Measurements from ENCODE around the gene HTT. TPM values are rescaled to one million over a fixed set of nuclear protein-coding genes. Genes with fewer than 3 reads are reported as not detected.
"Not testable (repeated sequence)": the region's sequence is repeated elsewhere in the genome, so short reads cannot be mapped to it uniquely, and the experiment has no call there.

The HTT gene
- total and polyA plus RNA-seq, 2 donors: 12.8 to 17.9 TPM

DNA sequence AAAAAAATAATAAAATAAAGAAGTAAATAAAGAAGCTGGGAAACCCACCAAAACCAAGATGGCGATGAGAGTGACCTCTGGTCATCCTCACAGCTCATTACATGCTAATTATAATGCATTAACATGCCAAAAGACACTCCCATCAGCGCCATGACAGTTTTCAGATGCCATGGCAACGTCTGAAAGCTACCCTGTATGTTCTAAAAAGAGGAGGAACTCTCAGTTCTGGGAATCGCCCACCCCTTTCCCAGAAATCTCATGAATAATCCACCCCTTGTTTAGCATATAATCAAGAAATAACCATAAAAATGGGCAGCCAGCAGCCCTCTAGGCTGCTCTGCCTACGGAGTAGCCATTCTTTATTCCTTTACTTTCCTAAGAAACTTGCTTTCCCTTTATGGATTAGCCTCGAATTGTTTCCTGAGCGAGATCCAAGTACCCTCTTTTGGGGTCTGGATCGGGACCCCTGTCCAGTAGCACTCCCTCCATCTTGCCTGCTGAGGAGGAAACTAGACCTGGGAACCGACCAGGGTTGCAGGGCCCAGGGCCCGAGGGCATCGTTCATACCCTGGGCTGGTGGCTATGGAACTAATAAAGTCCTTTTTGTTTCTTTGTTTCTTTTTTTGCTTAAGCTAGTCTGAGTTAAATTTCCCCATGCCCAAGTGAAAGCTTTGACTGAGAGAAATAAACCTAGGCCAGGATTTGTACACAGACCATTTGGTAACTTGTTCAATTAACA, 31.0 kb upstream of the HTT start:
- H3K9me3 ChIP-seq (ENCODE audit: control insufficient read depth in 2 of 2, insufficient read depth in 1 of 2, low read length in 1 of 2): peaks cover 0 to 4% of the 10 kb centered on the region in 2 donors
- peaks cover 0 to 38% of the 10 kb centered on the region in 2 donors for H3K27me3 ChIP-seq (ENCODE audit: control insufficient read depth in 2 of 2, insufficient read depth in 1 of 2, low read length in 1 of 2)
- 96% methylated on average over 11 of the region's 11 CpGs for WGBS
- H3K27ac ChIP-seq (ENCODE audit: low read depth in 1 of 2, low read length in 1 of 2): no peak overlapping the region
- no peak for DNase-seq (ENCODE audit: low read depth in 6 of 9, low spot score in 9 of 9)
- H3K4me1 ChIP-seq (ENCODE audit: control insufficient read depth in 2 of 2, insufficient read depth in 2 of 2, low read length in 2 of 2): peaks cover 4 to 8% of the 10 kb centered on the region in 2 donors
- no peaks in the 10 kb centered on the region for H3K36me3 ChIP-seq (ENCODE audit: control insufficient read depth in 2 of 2, insufficient read depth in 2 of 2, low read length in 1 of 2)
- no peak overlapping the region for H3K4me3 ChIP-seq (ENCODE audit: low read length in 2 of 2)

DNA sequence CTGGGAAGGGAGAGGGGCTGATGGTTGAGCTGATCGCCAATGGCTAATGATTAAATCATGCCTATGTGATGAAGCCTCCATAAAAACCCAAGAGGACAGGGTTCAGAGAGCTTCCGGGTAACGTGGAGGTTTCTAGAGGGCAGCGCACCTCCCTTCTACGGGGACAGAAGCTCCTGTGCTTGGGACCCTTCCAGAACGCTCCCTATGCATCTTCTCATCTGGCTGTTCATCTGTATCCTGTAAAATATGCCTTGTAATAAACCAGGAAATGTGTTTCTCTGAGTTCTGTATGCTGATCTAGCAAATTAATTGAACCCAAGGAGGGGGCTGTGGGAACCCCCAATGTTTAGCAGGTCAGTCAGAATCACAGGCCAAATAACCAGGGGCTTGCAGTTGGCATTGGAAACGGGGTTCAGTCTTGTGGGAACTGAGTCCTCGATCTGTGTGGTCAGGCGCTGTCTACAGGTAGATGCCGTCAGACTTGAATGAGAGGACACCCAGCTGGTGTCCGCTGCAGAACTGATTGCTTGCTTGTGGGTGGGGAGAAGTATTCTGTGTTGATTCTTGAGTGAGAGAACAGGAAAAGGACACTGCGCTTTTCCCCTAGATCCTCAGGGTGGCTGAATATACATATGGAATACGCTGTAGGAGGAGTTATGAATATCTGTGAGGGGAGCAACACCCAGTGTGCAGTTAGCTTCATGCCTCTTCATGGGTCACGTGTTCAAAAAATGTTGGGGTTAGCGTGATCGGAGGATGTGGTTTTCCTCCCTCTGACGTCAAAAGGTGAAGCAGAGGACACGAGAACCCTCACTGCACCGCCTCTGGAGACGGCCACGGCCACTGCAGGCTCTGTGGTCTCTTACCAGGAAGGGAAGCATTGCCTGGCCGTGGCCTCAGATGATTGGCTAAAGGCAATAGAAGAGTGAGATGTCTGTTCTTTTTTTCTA, 29.3 kb upstream of the HTT start:
- WGBS: 60% methylated on average over 22 of the region's 22 CpGs
- peak in 2 of 9 donors; percentile 32 to 56 for DNase-seq (ENCODE audit: low read depth in 6 of 9, low spot score in 9 of 9)

DNA sequence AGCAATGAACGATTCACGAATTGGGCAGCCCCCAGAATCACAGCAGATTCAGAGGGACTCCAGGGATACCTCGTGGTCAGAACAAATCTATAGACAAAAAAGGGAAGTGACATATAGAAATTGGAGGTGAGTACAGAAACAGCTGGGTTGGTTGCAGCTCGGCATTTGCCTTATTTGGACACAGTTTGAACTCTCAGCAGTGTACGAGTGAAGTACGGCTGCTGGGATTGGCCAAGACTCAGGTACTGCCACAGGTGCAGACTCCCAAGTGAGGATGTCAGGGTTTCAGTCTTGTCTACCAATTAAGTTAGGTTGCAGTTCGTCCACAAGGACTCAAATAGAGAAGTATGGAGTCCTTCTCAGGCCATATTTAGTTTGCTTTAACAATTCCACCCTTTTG, 28.3 kb upstream of the HTT start:
- Histone ChIP-seq H3K36me3 (ENCODE audit: control insufficient read depth in 2 of 2, insufficient read depth in 2 of 2, low read length in 1 of 2) (no peaks in the 10 kb centered on the region), H3K27ac (ENCODE audit: low read depth in 1 of 2, low read length in 1 of 2) (no peak overlapping the region), H3K9me3 (ENCODE audit: control insufficient read depth in 2 of 2, insufficient read depth in 1 of 2, low read length in 1 of 2) (peaks cover 0 to 4% of the 10 kb centered on the region in 2 donors), H3K27me3 (ENCODE audit: control insufficient read depth in 2 of 2, insufficient read depth in 1 of 2, low read length in 1 of 2) (peaks cover 0 to 25% of the 10 kb centered on the region in 2 donors), H3K4me1 (ENCODE audit: control insufficient read depth in 2 of 2, insufficient read depth in 2 of 2, low read length in 2 of 2) (peaks cover 4 to 6% of the 10 kb centered on the region in 2 donors), H3K4me3 (ENCODE audit: low read length in 2 of 2) (no peak overlapping the region)
- 80% methylated on average over 7 of the region's 7 CpGs for WGBS
- no peak for DNase-seq (ENCODE audit: low read depth in 6 of 9, low spot score in 9 of 9)

More for the DNA sequence above, 29.3 kb upstream of the HTT start:
- no peak overlapping the region for H3K27ac ChIP-seq (ENCODE audit: low read depth in 1 of 2, low read length in 1 of 2)
- H3K27me3 ChIP-seq (ENCODE audit: control insufficient read depth in 2 of 2, insufficient read depth in 1 of 2, low read length in 1 of 2): peaks cover 0 to 33% of the 10 kb centered on the region in 2 donors
- H3K4me1 ChIP-seq (ENCODE audit: control insufficient read depth in 2 of 2, insufficient read depth in 2 of 2, low read length in 2 of 2): peaks cover 4 to 8% of the 10 kb centered on the region in 2 donors
- no peaks in the 10 kb centered on the region for H3K36me3 ChIP-seq (ENCODE audit: control insufficient read depth in 2 of 2, insufficient read depth in 2 of 2, low read length in 1 of 2)
- H3K4me3 ChIP-seq (ENCODE audit: low read length in 2 of 2): no peak overlapping the region
- peaks cover 0 to 4% of the 10 kb centered on the region in 2 donors for H3K9me3 ChIP-seq (ENCODE audit: control insufficient read depth in 2 of 2, insufficient read depth in 1 of 2, low read length in 1 of 2)

DNA sequence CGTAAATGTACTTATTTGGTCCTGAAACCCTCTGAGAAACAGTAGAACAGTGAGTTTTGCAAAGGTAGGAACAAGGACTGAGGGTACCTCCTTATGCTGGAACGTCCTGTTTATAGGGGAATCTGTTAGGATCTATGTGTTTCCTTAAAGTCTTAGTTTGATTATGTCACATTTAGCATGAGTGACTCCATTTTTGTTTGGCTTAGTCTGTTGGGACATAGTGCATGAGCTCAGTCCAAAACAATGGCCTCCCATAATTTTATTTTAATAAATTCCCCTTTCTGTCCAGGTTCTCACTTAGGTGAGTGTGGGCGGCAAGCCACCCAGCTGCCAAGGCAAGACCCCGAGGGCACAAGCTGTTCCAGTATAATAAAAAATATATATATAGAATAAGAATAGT, 27.9 kb upstream of the HTT start:
- H3K4me3 ChIP-seq (ENCODE audit: low read length in 2 of 2): no peak overlapping the region
- WGBS: 94% methylated on average over 4 of the region's 4 CpGs
- DNase-seq (ENCODE audit: low read depth in 6 of 9, low spot score in 9 of 9): no peak
- H3K9me3 ChIP-seq (ENCODE audit: control insufficient read depth in 2 of 2, insufficient read depth in 1 of 2, low read length in 1 of 2): peaks cover 0 to 4% of the 10 kb centered on the region in 2 donors
- no peak overlapping the region for H3K27ac ChIP-seq (ENCODE audit: low read depth in 1 of 2, low read length in 1 of 2)
- H3K27me3 ChIP-seq (ENCODE audit: control insufficient read depth in 2 of 2, insufficient read depth in 1 of 2, low read length in 1 of 2): peaks cover 0 to 20% of the 10 kb centered on the region in 2 donors
- peaks cover 4 to 6% of the 10 kb centered on the region in 2 donors for H3K4me1 ChIP-seq (ENCODE audit: control insufficient read depth in 2 of 2, insufficient read depth in 2 of 2, low read length in 2 of 2)
- H3K36me3 ChIP-seq (ENCODE audit: control insufficient read depth in 2 of 2, insufficient read depth in 2 of 2, low read length in 1 of 2): no peaks in the 10 kb centered on the region

DNA sequence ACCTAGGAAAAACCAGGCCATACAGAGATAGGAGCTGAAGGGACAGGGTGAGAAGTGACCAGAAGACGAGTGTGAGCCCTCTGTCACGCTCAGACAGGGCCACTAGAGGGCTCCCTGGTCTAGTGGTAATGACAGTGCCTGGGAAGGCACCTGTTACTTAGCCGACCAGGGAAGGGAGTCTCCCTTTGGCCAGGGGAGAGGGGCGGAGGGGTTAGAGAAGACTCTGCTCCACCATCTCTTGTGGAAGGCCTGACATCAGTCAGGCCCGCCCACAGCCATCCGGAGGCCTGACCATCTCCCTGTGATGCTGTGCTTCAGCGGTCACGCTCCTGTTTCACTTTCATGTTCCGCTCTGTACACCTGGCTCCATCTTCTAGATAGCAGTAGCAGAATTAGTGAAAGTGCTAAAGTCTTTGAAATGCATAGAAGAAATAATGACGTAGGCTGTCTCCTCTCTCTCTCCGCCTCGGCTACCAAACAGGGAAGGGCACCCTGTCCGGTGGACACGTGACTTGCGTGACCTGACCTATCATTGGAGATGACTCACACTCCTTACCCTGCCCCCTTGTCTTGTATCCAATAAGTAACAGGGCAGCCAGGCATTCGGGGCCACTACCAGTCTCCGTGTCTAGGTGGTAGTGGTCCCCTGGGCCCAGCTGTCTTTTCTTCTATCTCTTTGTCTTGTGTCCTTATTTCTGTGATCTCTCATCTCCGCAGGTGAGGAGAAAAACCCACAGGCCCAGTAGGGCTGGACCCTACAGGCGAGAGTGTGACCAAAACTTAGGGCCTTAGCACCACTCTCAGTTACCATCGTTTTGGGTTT, 26.8 kb upstream of the HTT start:
- 56% methylated on average over 20 of the region's 20 CpGs for WGBS

DNA sequence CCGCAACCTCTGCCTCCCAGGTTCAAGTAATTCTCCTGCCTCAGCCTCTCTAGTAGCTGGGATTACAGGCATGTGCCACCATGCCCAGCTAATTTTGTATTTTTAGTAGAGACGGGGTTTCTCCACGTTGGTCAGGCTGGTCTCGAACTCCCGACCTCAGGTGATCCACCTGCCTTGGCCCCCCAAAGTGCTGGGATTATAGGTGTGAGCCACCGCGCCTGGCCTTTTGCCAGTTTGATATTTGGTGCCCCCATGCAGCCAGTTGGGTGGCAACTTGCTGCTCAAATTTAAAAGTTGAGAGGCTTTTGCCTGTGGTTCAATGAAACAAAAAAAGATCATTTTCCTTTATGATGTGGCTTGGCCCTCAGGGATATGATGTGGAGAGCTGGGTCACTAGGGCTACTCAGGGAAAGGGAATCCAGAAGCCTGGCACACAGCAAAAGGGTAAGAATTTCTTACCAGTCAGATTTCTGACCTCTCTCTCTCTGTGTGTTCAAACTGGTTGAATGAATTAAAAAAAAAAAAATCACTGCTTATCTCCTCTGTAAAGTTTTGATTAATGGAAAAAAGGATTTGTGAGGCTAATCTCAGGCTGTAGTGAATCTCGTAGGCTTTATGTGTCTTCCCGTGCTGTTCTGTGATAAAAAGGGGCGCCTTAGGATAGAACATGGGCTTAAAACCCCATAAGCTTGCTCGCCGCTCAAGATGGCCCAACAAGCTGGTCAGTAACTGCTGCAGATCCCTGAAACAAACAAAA, 23.2 kb upstream of the HTT start:
- H3K27ac ChIP-seq (ENCODE audit: low read depth in 1 of 2, low read length in 1 of 2); H3K9me3 ChIP-seq (ENCODE audit: control insufficient read depth in 2 of 2, insufficient read depth in 1 of 2, low read length in 1 of 2); H3K36me3 ChIP-seq (ENCODE audit: control insufficient read depth in 2 of 2, insufficient read depth in 2 of 2, low read length in 1 of 2); H3K27me3 ChIP-seq (ENCODE audit: control insufficient read depth in 2 of 2, insufficient read depth in 1 of 2, low read length in 1 of 2); H3K4me1 ChIP-seq (ENCODE audit: control insufficient read depth in 2 of 2, insufficient read depth in 2 of 2, low read length in 2 of 2); DNase-seq (ENCODE audit: low read depth in 6 of 9, low spot score in 9 of 9); H3K4me3 ChIP-seq (ENCODE audit: low read length in 2 of 2): not testable (repeated sequence)
- 97% methylated on average over 10 of the region's 12 CpGs for WGBS

More for the DNA sequence above, 26.8 kb upstream of the HTT start:
- peaks cover 4 to 6% of the 10 kb centered on the region in 2 donors for H3K4me1 ChIP-seq (ENCODE audit: control insufficient read depth in 2 of 2, insufficient read depth in 2 of 2, low read length in 2 of 2)
- peak overlapping the region in 1 of 2 donors; percentile 15 for H3K27ac ChIP-seq (ENCODE audit: low read depth in 1 of 2, low read length in 1 of 2)
- H3K9me3 ChIP-seq (ENCODE audit: control insufficient read depth in 2 of 2, insufficient read depth in 1 of 2, low read length in 1 of 2): peaks cover 0 to 4% of the 10 kb centered on the region in 2 donors
- DNase-seq (ENCODE audit: low read depth in 6 of 9, low spot score in 9 of 9): peak in 5 of 9 donors; percentile 23 to 57 (median 29)
- peaks cover 0 to 10% of the 10 kb centered on the region in 2 donors for H3K27me3 ChIP-seq (ENCODE audit: control insufficient read depth in 2 of 2, insufficient read depth in 1 of 2, low read length in 1 of 2)
- H3K4me3 ChIP-seq (ENCODE audit: low read length in 2 of 2): peak overlapping the region in 1 of 2 donors; percentile 21
- H3K36me3 ChIP-seq (ENCODE audit: control insufficient read depth in 2 of 2, insufficient read depth in 2 of 2, low read length in 1 of 2): no peaks in the 10 kb centered on the region

DNA sequence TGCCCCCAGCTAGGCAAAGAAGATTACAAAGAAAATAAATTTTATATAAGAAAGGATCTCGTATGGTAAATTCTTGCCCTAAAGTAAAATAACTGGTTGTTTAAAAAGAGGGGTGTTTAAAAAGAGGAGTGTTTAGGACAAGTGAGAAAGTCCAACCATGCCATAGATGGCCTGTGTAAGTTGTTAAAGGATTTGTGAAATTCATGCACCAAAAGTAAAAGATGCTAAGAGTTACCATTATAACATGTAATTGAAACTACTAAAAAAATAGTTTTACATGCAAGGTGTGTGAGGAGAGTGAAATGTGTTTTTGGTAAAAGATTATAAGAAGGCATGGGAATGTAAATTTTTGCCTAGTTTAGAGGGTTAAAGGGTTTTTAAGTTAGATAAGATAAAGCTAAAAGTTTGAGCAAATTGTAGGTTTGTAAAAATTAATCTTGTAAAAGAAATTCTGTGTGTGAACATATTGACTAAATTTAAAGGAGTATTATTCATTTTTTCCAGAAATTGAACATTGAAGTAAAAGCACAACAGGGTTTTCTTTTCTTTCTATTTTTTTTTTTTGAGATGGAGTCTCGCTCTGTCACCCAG, 20.2 kb upstream of the HTT start:
- Histone ChIP-seq H3K9me3 (ENCODE audit: control insufficient read depth in 2 of 2, insufficient read depth in 1 of 2, low read length in 1 of 2) (peaks cover 0 to 9% of the 10 kb centered on the region in 2 donors), H3K27me3 (ENCODE audit: control insufficient read depth in 2 of 2, insufficient read depth in 1 of 2, low read length in 1 of 2) (no peaks in the 10 kb centered on the region), H3K27ac (ENCODE audit: low read depth in 1 of 2, low read length in 1 of 2) (no peak overlapping the region), H3K4me1 (ENCODE audit: control insufficient read depth in 2 of 2, insufficient read depth in 2 of 2, low read length in 2 of 2) (peaks cover 0 to 3% of the 10 kb centered on the region in 2 donors), H3K36me3 (ENCODE audit: control insufficient read depth in 2 of 2, insufficient read depth in 2 of 2, low read length in 1 of 2) (no peaks in the 10 kb centered on the region), H3K4me3 (ENCODE audit: low read length in 2 of 2) (no peak overlapping the region)
- whole genome bisulfite sequencing: 98% methylated on average over 2 of the region's 2 CpGs
- DNase-seq (ENCODE audit: low read depth in 6 of 9, low spot score in 9 of 9): no peak

DNA sequence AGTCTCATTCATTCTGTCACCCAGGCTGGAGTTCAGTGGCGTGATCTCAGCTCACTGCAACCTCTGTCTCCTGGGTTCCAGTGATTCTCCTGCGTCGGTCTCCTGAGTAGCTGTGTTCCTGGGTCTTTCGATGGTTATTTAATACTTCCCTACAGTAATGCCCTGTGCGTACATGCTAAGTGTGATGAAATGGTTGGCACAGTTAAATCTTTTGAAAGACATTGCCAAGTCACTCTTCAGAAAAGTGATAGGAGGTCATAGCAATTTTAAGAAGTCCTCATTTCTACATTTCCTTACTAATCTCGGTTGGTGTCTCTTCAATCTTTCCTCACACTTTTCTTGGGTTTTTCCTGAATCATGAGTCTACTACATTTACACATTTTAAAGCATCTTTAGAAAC, 14.5 kb upstream of the HTT start:
- Histone ChIP-seq H3K4me1 (ENCODE audit: control insufficient read depth in 2 of 2, insufficient read depth in 2 of 2, low read length in 2 of 2) (peaks cover 0 to 3% of the 10 kb centered on the region in 2 donors), H3K9me3 (ENCODE audit: control insufficient read depth in 2 of 2, insufficient read depth in 1 of 2, low read length in 1 of 2) (peaks cover 0 to 6% of the 10 kb centered on the region in 2 donors), H3K27ac (ENCODE audit: low read depth in 1 of 2, low read length in 1 of 2) (no peak overlapping the region), H3K27me3 (ENCODE audit: control insufficient read depth in 2 of 2, insufficient read depth in 1 of 2, low read length in 1 of 2) (peaks cover 0 to 4% of the 10 kb centered on the region in 2 donors), H3K4me3 (ENCODE audit: low read length in 2 of 2) (no peak overlapping the region), H3K36me3 (ENCODE audit: control insufficient read depth in 2 of 2, insufficient read depth in 2 of 2, low read length in 1 of 2) (no peaks in the 10 kb centered on the region)
- no peak for DNase-seq (ENCODE audit: low read depth in 6 of 9, low spot score in 9 of 9)
- 95% methylated on average over 6 of the region's 6 CpGs for WGBS

Data from thymus (tissue), 11 donors.